Limb (tissue), 2 donors: Measurements from ENCODE around the gene CRELD2.

Experiments
- DNase-seq, 2 donors: peaks; one replicate each; pipeline ENCODE4 v3.0.0-alpha.2; 2016; ENCODE audit errors: extremely low spot score in 2 of 2

Gene CRELD2

GRCh38 chr22:49917974-49918910 is at the start of gene CRELD2, which contains the start of gene ALG12:
CRELD2 (plus strand) TSS chr22:49918634; CDS start chr22:49918770, 136 bp downstream.
ALG12 (minus strand) TSS chr22:49918438; CDS start chr22:49913765, 4,673 bp downstream.
- peak; percentile 97 to 99 for DNase-seq

GRCh38 chr22:49869086-49869830 is 49.2 kb upstream of the CRELD2 start:
- DNase-seq: no peak

- DNase-seq: no peak
Observed at GRCh38 chr22:49869845-49870712, 48.4 kb upstream of the CRELD2 start.

- DNase-seq: no peak
Observed at GRCh38 chr22:49871482-49871881, 47.0 kb upstream of the CRELD2 start.

- DNase-seq: no peak
Observed at GRCh38 chr22:49872347-49872746, 46.1 kb upstream of the CRELD2 start.

- no peak for DNase-seq
Observed at GRCh38 chr22:49873228-49873940, 45.0 kb upstream of the CRELD2 start.

- DNase-seq: no peak
Observed at GRCh38 chr22:49877642-49878041, 40.8 kb upstream of the CRELD2 start.

GRCh38 chr22:49878206-49878605 is 40.2 kb upstream of the CRELD2 start:
- no peak for DNase-seq

- DNase-seq: no peak
Observed at GRCh38 chr22:49879871-49880270, 38.6 kb upstream of the CRELD2 start.

GRCh38 chr22:49880281-49880680 is 38.2 kb upstream of the CRELD2 start:
- no peak for DNase-seq

- no peak for DNase-seq
Observed at GRCh38 chr22:49881856-49882255, 36.6 kb upstream of the CRELD2 start.

GRCh38 chr22:49882519-49883293 is 35.7 kb upstream of the CRELD2 start:
- DNase-seq: no peak

GRCh38 chr22:49883294-49883640 is 35.2 kb upstream of the CRELD2 start:
- no peak for DNase-seq

GRCh38 chr22:49884075-49884474 is 34.4 kb upstream of the CRELD2 start:
- DNase-seq: no peak

GRCh38 chr22:49884503-49885260 is 33.8 kb upstream of the CRELD2 start:
- DNase-seq: no peak

GRCh38 chr22:49885281-49885680 is 33.2 kb upstream of the CRELD2 start:
- DNase-seq: no peak

- DNase-seq: no peak
Observed at GRCh38 chr22:49885881-49886280, 32.6 kb upstream of the CRELD2 start.

GRCh38 chr22:49886346-49887063 is 31.9 kb upstream of the CRELD2 start:
- no peak for DNase-seq

GRCh38 chr22:49887064-49887451 is 31.4 kb upstream of the CRELD2 start:
- DNase-seq: no peak
